HepG2 (cell line): ENCODE measurements around the gene MATR3. TPM values are rescaled to one million over a fixed set of nuclear protein-coding genes. Genes with fewer than 3 reads are reported as not detected.

ENCODE experiments used
- ATAC-seq: fragments of 200-7000 bp; cut with Tn5 transposase; 3 replicates; pipeline ENCODE4 v1.9.1; 2020; ENCODE audit warnings: mild to moderate bottlenecking, moderate library complexity
- BruUV-seq: library from RNA; stranded (reverse); fragments of 400-500 nt; replicated peaks from 2 replicates; lab custom pipeline; 2021; lab: Mats Ljungman, UMichigan
- CTCF ChIA-PET: fragments of 300-600 bp; formaldehyde crosslinking; extraction: SDS; loops from one replicate; lab custom pipeline; 2021; ENCODE audit warnings: low total read pairs, inconsistent platforms, low intra/inter-chr PET ratio; lab: Yijun Ruan, JAX
- POLR2A ChIA-PET: fragments of 350-600 bp; sonication (Branson Sonifier 250); formaldehyde crosslinking; loops from one replicate; lab custom pipeline; 2020; ENCODE audit warnings: antibody characterized with exemption, inconsistent platforms; lab: Yijun Ruan, JAX
- DNase-seq: peaks from one replicate; pipeline ENCODE4 v3.0.0-alpha.2; 2015; ENCODE audit warnings: low spot score
- FAIRE-seq: peaks from 3 replicates; lab custom pipeline; 2011; peaks lifted over from hg19 to GRCh38; lab: Jason Lieb, UNC
- H2AFZ ChIP-seq: one replicate; pipeline ENCODE4 v1.6.1; 2011; ENCODE audit warnings: low read length, inconsistent platforms
- H3K27ac ChIP-seq: fragments of 300-600 bp; 3 replicates; pipeline ENCODE4 v1.8.0; 2011; ENCODE audit warnings: mixed run types, mild to moderate bottlenecking, mixed read lengths, low read length, inconsistent platforms; ENCODE audit not compliant: insufficient read depth; ENCODE audit errors: extremely low read length
- H3K27me3 ChIP-seq, 2 experiments: fragments of 200-600 bp in 1 of 2; 2 replicates in 1 of 2; 3 replicates in 1 of 2; pipeline versions ENCODE4 v1.6.0 to v1.8.0; 2011; ENCODE audit warnings: low read length in 2 of 2, mild to moderate bottlenecking in 2 of 2, moderate library complexity in 2 of 2, inconsistent platforms in 1 of 2; ENCODE audit not compliant: insufficient read depth in 2 of 2, control insufficient read depth in 1 of 2
- H3K36me3 ChIP-seq, 2 experiments: fragments of 200-600 bp in 1 of 2; replicated peaks in 1 of 2; 2 replicates in 1 of 2; 3 replicates in 1 of 2; pipeline versions ENCODE4 v1.5.1 to v1.8.0; 2011; ENCODE audit warnings: low read length in 2 of 2, inconsistent platforms in 1 of 2; ENCODE audit not compliant: insufficient read depth in 2 of 2, control insufficient read depth in 1 of 2
- H3K4me1 ChIP-seq: 2 replicates; pipeline ENCODE4 v1.5.1; 2012; ENCODE audit warnings: low read length, inconsistent platforms; ENCODE audit not compliant: insufficient read depth
- H3K4me2 ChIP-seq: 2 replicates; pipeline ENCODE4 v1.6.0; 2011; ENCODE audit warnings: low read depth, low read length, inconsistent platforms
- H3K4me3 ChIP-seq, 3 experiments: fragments of 200-600 bp in 1 of 3; sonication (generic), shearing (Covaris generic) in 1 of 3; replicated peaks in 1 of 3; 2 replicates each; pipeline ENCODE4 v1.5.1; 2011 to 2016; ENCODE audit warnings: low read length in 3 of 3, inconsistent platforms in 2 of 3, low read depth in 2 of 3, mild to moderate bottlenecking in 2 of 3, control low read depth in 1 of 3, mixed read lengths in 1 of 3; ENCODE audit not compliant: insufficient read depth in 1 of 3
- H3K79me2 ChIP-seq: one replicate; pipeline ENCODE4 v1.6.1; 2011; ENCODE audit warnings: low read length, inconsistent platforms; ENCODE audit not compliant: insufficient read depth
- H3K9ac ChIP-seq: 2 replicates; pipeline ENCODE4 v1.6.0; 2011; ENCODE audit warnings: mild to moderate bottlenecking, low read depth, low read length, inconsistent platforms; ENCODE audit not compliant: insufficient read depth
- H3K9me3 ChIP-seq: 2 replicates; pipeline ENCODE4 v1.5.1; 2012; ENCODE audit warnings: mild to moderate bottlenecking, low read length
- H4K20me1 ChIP-seq: 2 replicates; pipeline ENCODE4 v1.6.0; 2011; ENCODE audit warnings: inconsistent platforms, mild to moderate bottlenecking, low read length, moderate library complexity; ENCODE audit not compliant: insufficient read depth
- AKAP8 ChIP-seq: sonication (generic); formaldehyde crosslinking; IDR thresholded peaks from 2 replicates; pipeline ENCODE4 v1.5.1; 2020; ENCODE audit warnings: mild to moderate bottlenecking, missing genetic modification reagents
- CTCF ChIP-seq: sonication (generic); formaldehyde crosslinking; IDR thresholded peaks from 2 replicates; pipeline ENCODE4 v1.5.0; 2020; ENCODE audit warnings: mild to moderate bottlenecking, missing genetic modification reagents, moderate library complexity
- RFX3 ChIP-seq: IDR thresholded peaks from 2 replicates; pipeline ENCODE4 v1.6.1; 2016; ENCODE audit warnings: missing biosample characterization, missing genetic modification reagents
- STAG1 ChIP-seq: sonication (generic); formaldehyde crosslinking; IDR thresholded peaks from 2 replicates; pipeline ENCODE4 v1.4.0; 2020; ENCODE audit warnings: missing genetic modification reagents
- ZKSCAN1 ChIP-seq: fragments of 150-350 bp; IDR thresholded peaks from 2 replicates; pipeline ENCODE4 v1.6.1; 2014; ENCODE audit warnings: low read length
- ZNF256 ChIP-seq: sonication (generic); formaldehyde crosslinking; conservative IDR thresholded peaks from 2 replicates; pipeline ENCODE4 v1.4.0; 2020; ENCODE audit warnings: missing genetic modification reagents
- in situ Hi-C: cut with HindIII; loops from 2 replicates; pipeline ENCODE4 v1.10.0; 2017; ENCODE audit warnings: low pct_unique_long_range_greater_than_20kb; ENCODE audit not compliant: extremely low pct_ligation_motif_present
- intact Hi-C: fragments of 100-400 bp; cut with micrococcal nuclease; formaldehyde crosslinking; loops from one replicate; pipeline ENCODE4 v1.10.0; 2022; ENCODE audit not compliant: unreplicated experiment
- polyA plus RNA-seq, 8 experiments: library from polyadenylated mRNA; depleted of rRNA in 3 of 8; stranded (reverse) in 7 of 8; unstranded in 1 of 8; fragments of >200 nt; fragmentation: Illumina TruSeq in 4 of 8; extraction: Trizol in 4 of 8; gene quantifications; 2 replicates each; pipeline versions ENCODE4 v1.2.1 to v1.2.3, GENCODE V29; 2011 to 2016; ENCODE audit warnings: low read depth in 4 of 8, missing spikeins in 1 of 8, mixed read lengths in 1 of 8; ENCODE audit not compliant: insufficient read depth in 1 of 8
- total RNA-seq, 5 experiments: library from RNA; depleted of rRNA; stranded (reverse); fragments of >200 nt; fragmentation: Illumina TruSeq; extraction: Trizol; gene quantifications; 2 replicates each; pipeline ENCODE4 v1.2.3, GENCODE V29; 2016; ENCODE audit warnings: low read depth in 1 of 5
- TF ChIP-seq, protein P1 (sequence below): IDR thresholded peaks from 2 replicates; pipeline ENCODE4 v1.6.1; 2016

Gene MATR3
- total and polyA plus RNA-seq, 2 of the 13 experiments (the other 11 are each of a cell fraction or from before 2014, with no cell fraction given): 94.2 to 341 TPM

- in situ Hi-C loops (no loop called here), intact Hi-C loops (no loop called here)
- Histone ChIP-seq H3K9ac (no peak overlapping the region), H3K36me3 (no peaks in the 10 kb centered on the region), H3K4me3 (no peak overlapping the region; a peak in 1 of 6 replicates), H4K20me1 (no peaks in the 10 kb centered on the region), H3K9me3 (no peaks in the 10 kb centered on the region), H3K4me2 (peak overlapping the region; percentile 39), H2AFZ (no peak overlapping the region), H3K27me3 (no peaks in the 10 kb centered on the region), H3K4me1 (no peaks in the 10 kb centered on the region), H3K27ac (no peak overlapping the region), H3K79me2 (no peaks in the 10 kb centered on the region)
- TF ChIP-seq AKAP8 (CRISPR knock-in tag): no peak
- TF ChIP-seq CTCF: peak; percentile 18; the same call in 1 of the 2 replicates
- peak; percentile 62; the same call in 1 of the 2 replicates for TF ChIP-seq ZKSCAN1
- no peak for TF ChIP-seq ZNF256 (CRISPR knock-in tag)
- TF ChIP-seq RFX3: no peak
- 0 out of 2 replicates have a peak, but pooled peaks have one; percentile 9 for TF ChIP-seq STAG1 (CRISPR knock-in tag)
- TF ChIP-seq, protein P1, sequence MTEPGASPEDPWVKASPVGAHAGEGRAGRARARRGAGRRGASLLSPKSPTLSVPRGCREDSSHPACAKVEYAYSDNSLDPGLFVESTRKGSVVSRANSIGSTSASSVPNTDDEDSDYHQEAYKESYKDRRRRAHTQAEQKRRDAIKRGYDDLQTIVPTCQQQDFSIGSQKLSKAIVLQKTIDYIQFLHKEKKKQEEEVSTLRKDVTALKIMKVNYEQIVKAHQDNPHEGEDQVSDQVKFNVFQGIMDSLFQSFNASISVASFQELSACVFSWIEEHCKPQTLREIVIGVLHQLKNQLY (CRISPR knock-in tag): no peak
- ATAC-seq: no peak
- FAIRE-seq: no peak
- ChIA-PET POLR2A (no interaction called here), CTCF (no interaction called here)
- no peak for DNase-seq
- no TSS peak for BruUV-seq
Observed at GRCh38 chr5:139245637-139246339, 47.8 kb upstream of the MATR3 start.
